Duodenal mucosa (tissue), 2 donors: ENCODE measurements around the gene VPS39.

ENCODE experiments used
- H3K27ac ChIP-seq: one replicate; pipeline ENCODE4 v1.7.0; 2013; ENCODE audit warnings: low read depth, low read length
- H3K27me3 ChIP-seq, 2 donors: one replicate each; pipeline ENCODE4 v1.7.0; 2013; ENCODE audit warnings: low read length in 2 of 2, control low read depth in 1 of 2; ENCODE audit not compliant: insufficient read depth in 2 of 2, control insufficient read depth in 1 of 2
- H3K36me3 ChIP-seq, 2 donors: one replicate each; pipeline ENCODE4 v1.7.0; 2013; ENCODE audit warnings: low read length in 2 of 2, control low read depth in 1 of 2; ENCODE audit not compliant: insufficient read depth in 2 of 2, control insufficient read depth in 1 of 2
- H3K4me1 ChIP-seq, 2 donors: one replicate each; pipeline ENCODE4 v1.7.0; 2013; ENCODE audit warnings: low read length in 2 of 2, control low read depth in 1 of 2; ENCODE audit not compliant: insufficient read depth in 2 of 2, control insufficient read depth in 1 of 2
- H3K4me3 ChIP-seq, 2 donors: one replicate each; pipeline ENCODE4 v1.7.0; 2013; ENCODE audit warnings: low read length in 2 of 2, low read depth in 1 of 2
- H3K9ac ChIP-seq, 2 donors: one replicate each; pipeline ENCODE4 v1.7.0; 2013; ENCODE audit warnings: low read length in 2 of 2, low read depth in 1 of 2
- H3K9me3 ChIP-seq, 2 donors: one replicate each; pipeline ENCODE4 v1.7.0; 2013; ENCODE audit warnings: low read length in 2 of 2, control low read depth in 1 of 2; ENCODE audit not compliant: control insufficient read depth in 1 of 2

VPS39 gene

DNA sequence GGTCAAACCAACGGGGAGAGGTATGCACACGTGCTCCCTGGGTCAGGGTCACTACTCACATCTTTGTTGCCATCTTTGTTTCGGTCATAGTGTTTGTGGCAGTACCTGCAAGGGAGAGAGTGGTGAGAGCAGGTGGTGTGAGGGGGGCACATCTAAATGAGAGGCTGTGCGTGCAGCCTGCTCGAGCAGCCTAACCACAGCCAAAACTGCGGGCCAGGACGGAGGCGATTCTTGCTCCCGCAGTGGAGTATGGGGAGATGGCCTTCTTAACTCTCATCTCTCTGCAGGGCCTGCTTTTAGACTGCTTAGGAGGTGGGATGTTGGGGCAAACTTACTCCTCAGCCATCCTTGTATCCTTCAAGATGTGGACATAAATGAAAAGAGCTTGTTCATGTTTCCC, 44.8 kb downstream of the VPS39 start:
- Histone ChIP-seq H3K4me3 (no peak overlapping the region), H3K36me3 (peaks cover 86 to 97% of the 10 kb centered on the region in 2 donors), H3K27me3 (no peaks in the 10 kb centered on the region), H3K9ac (no peak overlapping the region), H3K4me1 (no peaks in the 10 kb centered on the region), H3K27ac (no peak overlapping the region), H3K9me3 (no peaks in the 10 kb centered on the region)

DNA sequence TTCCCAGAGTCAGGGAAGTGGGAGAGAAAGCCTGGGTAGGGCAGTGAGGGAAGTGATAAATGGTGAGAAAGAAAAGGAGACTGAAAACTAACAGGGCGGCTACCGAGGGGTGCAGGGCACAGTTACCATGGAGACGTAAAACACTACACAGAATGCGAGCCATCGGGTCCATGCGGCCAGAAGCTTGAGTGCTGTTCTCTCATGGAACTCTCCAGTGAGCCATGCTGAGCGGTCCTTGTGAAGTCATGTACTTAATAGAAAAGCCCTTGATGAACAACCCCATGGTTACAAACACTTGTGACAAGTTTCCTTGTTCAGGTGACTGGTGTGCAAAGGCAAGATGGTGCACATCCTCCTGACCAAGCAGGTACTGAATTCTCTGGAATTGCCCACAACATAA, 48.0 kb downstream of the VPS39 start:
- Histone ChIP-seq H3K27me3 (no peaks in the 10 kb centered on the region), H3K36me3 (peaks cover 57 to 65% of the 10 kb centered on the region in 2 donors), H3K4me1 (peaks cover 3 to 4% of the 10 kb centered on the region in 2 donors), H3K4me3 (no peak overlapping the region), H3K9me3 (no peaks in the 10 kb centered on the region), H3K27ac (no peak overlapping the region), H3K9ac (no peak overlapping the region)

DNA sequence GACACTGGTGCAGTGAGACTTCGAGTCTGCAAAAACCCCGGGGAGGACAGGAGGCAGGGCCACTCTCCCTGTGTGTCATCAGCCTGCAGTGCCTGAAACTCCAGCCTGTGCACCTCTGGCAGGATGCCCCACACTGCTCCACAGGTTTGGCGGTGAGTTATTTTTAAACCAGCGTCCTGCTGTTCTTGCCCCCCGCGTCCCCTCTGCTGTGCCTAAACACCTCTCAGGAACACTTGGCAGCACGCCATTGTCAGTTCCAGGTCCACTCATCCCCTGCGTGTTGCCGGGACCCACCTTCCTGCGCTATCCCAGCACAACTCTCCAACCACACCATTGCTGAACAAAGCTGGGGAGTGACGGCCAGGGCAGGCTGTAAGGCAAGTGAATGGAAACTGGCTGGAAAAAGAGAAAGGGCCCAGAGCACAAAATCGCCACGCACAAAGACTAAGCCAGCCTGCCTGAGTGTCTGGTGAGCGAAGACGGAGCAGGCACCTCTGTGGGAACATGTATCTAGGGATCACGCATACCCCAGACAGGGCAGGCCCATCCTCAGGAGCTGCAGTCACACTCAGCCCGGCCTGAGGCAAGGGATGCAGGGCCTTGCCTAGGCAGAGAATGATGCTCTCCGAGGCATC, 48.6 kb downstream of the VPS39 start:
- Histone ChIP-seq H3K9me3 (no peaks in the 10 kb centered on the region), H3K36me3 (peaks cover 50 to 59% of the 10 kb centered on the region in 2 donors), H3K27ac (no peak overlapping the region), H3K4me1 (peaks cover 9 to 10% of the 10 kb centered on the region in 2 donors), H3K4me3 (no peak overlapping the region), H3K9ac (no peak overlapping the region), H3K27me3 (no peaks in the 10 kb centered on the region)

- Histone ChIP-seq H3K9ac (no peak overlapping the region), H3K9me3 (no peaks in the 10 kb centered on the region), H3K4me3 (no peak overlapping the region), H3K36me3 (peaks cover 46 to 53% of the 10 kb centered on the region in 2 donors), H3K27ac (no peak overlapping the region), H3K27me3 (no peaks in the 10 kb centered on the region), H3K4me1 (peaks cover 14 to 15% of the 10 kb centered on the region in 2 donors)
These were observed 49.2 kb downstream of the VPS39 start for GRCh38 chr15:42158941-42159340.

DNA sequence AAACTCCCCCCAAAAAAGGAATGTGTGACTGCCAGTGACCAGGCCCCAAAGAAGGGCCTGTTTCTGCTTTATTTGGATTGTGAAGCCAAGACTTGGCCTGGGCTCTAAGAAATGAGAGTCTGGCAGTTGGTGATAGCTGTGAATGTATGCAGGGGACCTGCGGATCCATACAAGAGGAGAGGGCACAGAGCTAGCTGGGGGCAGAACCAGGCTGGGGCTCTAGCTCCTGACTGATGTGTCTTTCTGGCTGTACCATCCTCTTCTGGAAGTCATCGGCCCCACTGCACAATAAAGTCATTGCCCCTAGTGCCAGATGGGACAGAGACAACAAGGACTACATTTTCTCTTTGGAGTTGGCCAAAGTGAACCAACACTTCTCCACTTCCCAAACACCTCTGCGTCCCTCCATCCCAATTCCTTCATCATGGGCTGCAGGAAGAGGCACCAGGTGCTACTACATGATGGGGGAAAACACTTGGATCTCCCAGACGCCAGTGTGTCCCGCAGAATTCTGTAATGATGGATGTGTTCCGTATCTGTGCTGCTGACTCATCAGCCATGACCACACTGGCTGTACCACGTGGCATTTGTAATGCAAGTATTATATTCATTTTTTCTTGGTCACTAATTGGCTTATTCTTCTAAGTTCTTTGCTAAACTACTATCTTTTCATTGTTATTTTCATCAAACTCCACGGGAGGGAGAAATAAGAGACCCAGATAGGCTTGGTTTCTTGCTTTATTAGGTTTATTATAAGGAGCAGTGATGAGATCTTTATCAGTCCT, 49.9 kb downstream of the VPS39 start:
- Histone ChIP-seq H3K4me3 (no peak overlapping the region), H3K9ac (no peak overlapping the region), H3K4me1 (peaks cover 14 to 16% of the 10 kb centered on the region in 2 donors), H3K27me3 (no peaks in the 10 kb centered on the region), H3K36me3 (peaks cover 38 to 46% of the 10 kb centered on the region in 2 donors), H3K27ac (no peak overlapping the region), H3K9me3 (no peaks in the 10 kb centered on the region)

DNA sequence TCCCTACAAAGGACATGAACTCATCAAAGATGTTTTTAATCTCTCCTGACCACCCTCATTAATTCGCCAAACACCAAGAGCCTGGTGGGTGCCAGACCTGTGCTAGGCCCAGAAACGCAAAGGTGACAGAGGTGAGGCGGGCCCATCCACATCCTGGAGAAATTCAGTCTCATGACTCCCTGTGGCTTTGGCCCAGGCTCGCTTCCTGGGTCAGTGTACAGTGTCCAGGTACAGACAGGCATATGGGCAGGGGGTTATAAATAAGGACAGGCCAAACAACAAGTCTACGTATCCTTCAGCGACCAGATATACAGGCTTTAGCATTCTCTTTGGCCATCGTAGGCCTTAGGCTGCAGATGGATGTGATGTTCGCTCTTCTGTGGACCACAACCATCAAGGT, 50.7 kb downstream of the VPS39 start:
- Histone ChIP-seq H3K4me1 (peaks cover 14 to 16% of the 10 kb centered on the region in 2 donors), H3K27ac (no peak overlapping the region), H3K9ac (no peak overlapping the region), H3K9me3 (no peaks in the 10 kb centered on the region), H3K27me3 (no peaks in the 10 kb centered on the region), H3K36me3 (peaks cover 31 to 38% of the 10 kb centered on the region in 2 donors), H3K4me3 (no peak overlapping the region)

- Histone ChIP-seq H3K9me3 (no peaks in the 10 kb centered on the region), H3K4me3 (peak within 1 kb of the TSS; percentile 75 to 77), H3K9ac (peak within 1 kb of the TSS; percentile 61 to 74), H3K4me1 (peaks cover 14 to 16% of the 10 kb centered on the region in 2 donors), H3K27me3 (no peaks in the 10 kb centered on the region), H3K27ac (peak within 1 kb of the TSS; percentile 68), H3K36me3 (peaks cover 21 to 28% of the 10 kb centered on the region in 2 donors)
These were observed 51.7 kb downstream of the VPS39 start, which contains the start of gene PLA2G4F for GRCh38 chr15:42156243-42156922. Gene PLA2G4F, minus strand, starts transcription at chr15:42156636. Its CDS starts 87 bp downstream, at chr15:42156549.

- Histone ChIP-seq H3K9ac (peak overlapping the region; percentile 61 to 74), H3K4me1 (peaks cover 14 to 16% of the 10 kb centered on the region in 2 donors), H3K4me3 (peak overlapping the region; percentile 75 to 77), H3K36me3 (peaks cover 14 to 21% of the 10 kb centered on the region in 2 donors), H3K27me3 (no peaks in the 10 kb centered on the region), H3K9me3 (no peaks in the 10 kb centered on the region), H3K27ac (peak overlapping the region; percentile 68)
These were observed 52.4 kb downstream of the VPS39 start for GRCh38 chr15:42155546-42156242.

- H3K27ac ChIP-seq = no peak overlapping the region
- peak overlapping the region; percentile 75 to 77 for H3K4me3 ChIP-seq
- H3K9ac ChIP-seq = peak overlapping the region; percentile 2 to 61
- peaks cover 6 to 13% of the 10 kb centered on the region in 2 donors for H3K36me3 ChIP-seq
- H3K9me3 ChIP-seq = no peaks in the 10 kb centered on the region
- H3K27me3 ChIP-seq = no peaks in the 10 kb centered on the region
- H3K4me1 ChIP-seq = peaks cover 14 to 16% of the 10 kb centered on the region in 2 donors
These were observed 53.1 kb downstream of the VPS39 start for GRCh38 chr15:42154956-42155355.
